H1 (cell line): Measurements from ENCODE around the gene URM1.

Experiments used
- BRCA1 ChIP-seq: IDR thresholded peaks from 2 replicates; pipeline ENCODE4 v1.6.1; 2012; ENCODE audit warnings: low read depth, low read length, improper control_type of control experiment
- CEBPB ChIP-seq: IDR thresholded peaks from 2 replicates; pipeline ENCODE4 v1.6.1; 2012; ENCODE audit warnings: low read depth, low read length
- EP300 ChIP-seq, 2 experiments: IDR thresholded peaks; 1 replicate in 1 of 2; 2 replicates in 1 of 2; pipeline ENCODE4 v1.6.1; 2011 to 2012; ENCODE audit warnings: low read depth in 2 of 2, low read length in 2 of 2, mild to moderate bottlenecking in 2 of 2, borderline replicate concordance in 1 of 2, inconsistent platforms in 1 of 2, moderate library complexity in 1 of 2
- GABPA ChIP-seq: IDR thresholded peaks from 2 replicates; pipeline ENCODE4 v1.6.1; 2011; ENCODE audit warnings: mild to moderate bottlenecking, low read length, moderate library complexity, borderline replicate concordance; ENCODE audit not compliant: insufficient read depth
- POLR2A ChIP-seq, 2 experiments: IDR thresholded peaks; 1 replicate in 1 of 2; 2 replicates in 1 of 2; pipeline ENCODE4 v1.6.1; 2011; ENCODE audit warnings: low read depth in 2 of 2, low read length in 2 of 2, mild to moderate bottlenecking in 2 of 2; ENCODE audit errors: control extremely low read depth in 1 of 2
- POLR2AphosphoS5 ChIP-seq: IDR thresholded peaks from 2 replicates; pipeline ENCODE4 v1.6.1; 2011; ENCODE audit warnings: low read depth, low read length
- RAD21 ChIP-seq, 2 experiments: IDR thresholded peaks in 1 of 2; conservative IDR thresholded peaks in 1 of 2; 2 replicates each; pipeline ENCODE4 v1.6.1; 2011; ENCODE audit warnings: low read depth in 2 of 2, low read length in 2 of 2, improper control_type of control experiment in 1 of 2, inconsistent platforms in 1 of 2, mild to moderate bottlenecking in 1 of 2, moderate library complexity in 1 of 2
- SIX5 ChIP-seq: IDR thresholded peaks from 2 replicates; pipeline ENCODE4 v1.6.1; 2011; ENCODE audit warnings: mild to moderate bottlenecking, low read depth, low read length
- TCF12 ChIP-seq: IDR thresholded peaks from 2 replicates; pipeline ENCODE4 v1.6.1; 2011; ENCODE audit warnings: low read depth, mild to moderate bottlenecking, low read length
- TF ChIP-seq, protein P1 (sequence below), 3 experiments: IDR thresholded peaks; 1 replicate in 2 of 3; 2 replicates in 1 of 3; pipeline versions ENCODE4 v1.5.1 to v1.6.1; 2011; ENCODE audit warnings: low read length in 3 of 3, mild to moderate bottlenecking in 3 of 3, inconsistent platforms in 2 of 3, low read depth in 1 of 3, moderate library complexity in 1 of 3; ENCODE audit not compliant: insufficient read depth in 1 of 3; ENCODE audit errors: control extremely low read depth in 1 of 3
- TF ChIP-seq, protein P2 (sequence below): IDR thresholded peaks from 2 replicates; pipeline ENCODE4 v1.6.1; 2011; ENCODE audit warnings: low read depth, mild to moderate bottlenecking, low read length; ENCODE audit not compliant: insufficient read depth

- no peak for TF ChIP-seq RAD21 (IDR thresholded peaks at IDR 0.05 in 1 of 2, conservative IDR thresholded peaks at IDR 0.05 in 1 of 2; ENCODE audit: low read depth in 2 of 2, low read length in 2 of 2)
- TF ChIP-seq, protein P1, sequence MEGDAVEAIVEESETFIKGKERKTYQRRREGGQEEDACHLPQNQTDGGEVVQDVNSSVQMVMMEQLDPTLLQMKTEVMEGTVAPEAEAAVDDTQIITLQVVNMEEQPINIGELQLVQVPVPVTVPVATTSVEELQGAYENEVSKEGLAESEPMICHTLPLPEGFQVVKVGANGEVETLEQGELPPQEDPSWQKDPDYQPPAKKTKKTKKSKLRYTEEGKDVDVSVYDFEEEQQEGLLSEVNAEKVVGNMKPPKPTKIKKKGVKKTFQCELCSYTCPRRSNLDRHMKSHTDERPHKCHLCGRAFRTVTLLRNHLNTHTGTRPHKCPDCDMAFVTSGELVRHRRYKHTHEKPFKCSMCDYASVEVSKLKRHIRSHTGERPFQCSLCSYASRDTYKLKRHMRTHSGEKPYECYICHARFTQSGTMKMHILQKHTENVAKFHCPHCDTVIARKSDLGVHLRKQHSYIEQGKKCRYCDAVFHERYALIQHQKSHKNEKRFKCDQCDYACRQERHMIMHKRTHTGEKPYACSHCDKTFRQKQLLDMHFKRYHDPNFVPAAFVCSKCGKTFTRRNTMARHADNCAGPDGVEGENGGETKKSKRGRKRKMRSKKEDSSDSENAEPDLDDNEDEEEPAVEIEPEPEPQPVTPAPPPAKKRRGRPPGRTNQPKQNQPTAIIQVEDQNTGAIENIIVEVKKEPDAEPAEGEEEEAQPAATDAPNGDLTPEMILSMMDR (IDR thresholded peaks at IDR 0.05; ENCODE audit: control extremely low read depth in 1 of 3, insufficient read depth in 1 of 3, low read depth in 1 of 3, low read length in 3 of 3), result no peak
- TF ChIP-seq POLR2A (IDR thresholded peaks at IDR 0.05; ENCODE audit: control extremely low read depth in 1 of 2, low read depth in 2 of 2, low read length in 2 of 2), result no peak
- TF ChIP-seq POLR2AphosphoS5, result no peak
- TF ChIP-seq SIX5, result no peak
- TF ChIP-seq, protein P2, sequence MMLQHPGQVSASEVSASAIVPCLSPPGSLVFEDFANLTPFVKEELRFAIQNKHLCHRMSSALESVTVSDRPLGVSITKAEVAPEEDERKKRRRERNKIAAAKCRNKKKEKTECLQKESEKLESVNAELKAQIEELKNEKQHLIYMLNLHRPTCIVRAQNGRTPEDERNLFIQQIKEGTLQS, result no peak
- TF ChIP-seq BRCA1, result no peak
- no peak for TF ChIP-seq CEBPB
- TF ChIP-seq EP300 (IDR thresholded peaks at IDR 0.05; ENCODE audit: borderline replicate concordance in 1 of 2, low read depth in 2 of 2, low read length in 2 of 2), result no peak
- no peak for TF ChIP-seq GABPA
- TF ChIP-seq TCF12, result no peak
Observed at GRCh38 chr9:128409450-128409849, 38.3 kb downstream of the URM1 start.
